Lower leg skin (tissue), 4 donors: ENCODE data around the gene EFCC1. TPM values are rescaled to one million over a fixed set of nuclear protein-coding genes. Genes with fewer than 3 reads are reported as not detected.

Experiments used
- DNase-seq, 2 donors: peaks; one replicate each; pipeline ENCODE4 v3.0.0-alpha.2; 2019; ENCODE audit warnings: low spot score in 2 of 2
- H3K4me3 ChIP-seq: fragments of 200-600 bp; sonication (generic); 2 replicates; pipeline ENCODE4 v1.5.1; 2017; ENCODE audit warnings: mild to moderate bottlenecking, low read depth; ENCODE audit not compliant: poor library complexity, severe bottlenecking
- CTCF ChIP-seq, 3 donors: fragments of 450-650 bp; IDR thresholded peaks; one replicate each; pipeline ENCODE4 v1.5.1; 2016; ENCODE audit warnings: antibody characterized with exemption in 3 of 3, mild to moderate bottlenecking in 3 of 3, moderate library complexity in 2 of 3
- POLR2A ChIP-seq, 2 donors: fragments of 450-650 bp; IDR thresholded peaks; one replicate each; pipeline ENCODE4 v1.6.1; 2016 to 2017; ENCODE audit warnings: antibody characterized with exemption in 2 of 2, mild to moderate bottlenecking in 1 of 2, moderate library complexity in 1 of 2
- WGBS, 2 donors: methylation state at CpG; one replicate each; pipeline ENCODE4 v1.1.5; 2018; 5-methylcytosine and 5-hydroxymethylcytosine counted together
- intact Hi-C: fragments of 100-400 bp; cut with DNase I; formaldehyde crosslinking; loops from one replicate; pipeline ENCODE4 v1.15.0; 2023; ENCODE audit warnings: low total_unique reads
- total RNA-seq, 4 donors: library from RNA; depleted of rRNA; stranded (reverse); fragments of >200 nt; gene quantifications; one replicate each; pipeline ENCODE4 v1.1.0, GENCODE V29; 2016

The EFCC1 gene
- total RNA-seq, 4 donors from 2014 or later, result 0.80 to 3.0 (median 2.2) TPM

- no peak overlapping the region for H3K4me3 ChIP-seq
- TF ChIP-seq POLR2A (IDR thresholded peaks at IDR 0.05) (no peak), CTCF (IDR thresholded peaks at IDR 0.05) (no peak)
- DNase-seq, result no peak
- intact Hi-C loops, result no loop called here
- WGBS, 2 donors, result 85 to 96% methylated on average over 5 to 9 of the region's 9 CpGs
Measured at GRCh38 chr3:129014793-129015345, 13.8 kb downstream of the EFCC1 start.

- DNase-seq, result no peak
- TF ChIP-seq POLR2A (IDR thresholded peaks at IDR 0.05) (no peak), CTCF (IDR thresholded peaks at IDR 0.05) (no peak)
- H3K4me3 ChIP-seq, result no peak overlapping the region
- 72 to 75% methylated on average over 19 of the region's 19 CpGs for WGBS, 2 donors
- intact Hi-C loops, result no loop called here
Measured at GRCh38 chr3:129015388-129016105, 14.4 kb downstream of the EFCC1 start.

- 51 to 52% methylated on average over 6 of the region's 6 CpGs for whole genome bisulfite sequencing, 2 donors
- intact Hi-C loops, result no loop called here
- no peak for DNase-seq
- H3K4me3 ChIP-seq, result no peak overlapping the region
- TF ChIP-seq CTCF (IDR thresholded peaks at IDR 0.05) (no peak), POLR2A (IDR thresholded peaks at IDR 0.05) (no peak)
Measured at GRCh38 chr3:129016356-129016719, 15.2 kb downstream of the EFCC1 start.

- WGBS, 2 donors, result 70 to 84% methylated on average over 14 of the region's 14 CpGs
- no peak overlapping the region for H3K4me3 ChIP-seq
- intact Hi-C loops, result no loop called here
- TF ChIP-seq CTCF (IDR thresholded peaks at IDR 0.05) (no peak), POLR2A (IDR thresholded peaks at IDR 0.05) (no peak)
- no peak for DNase-seq
Measured at GRCh38 chr3:129016720-129017483, 15.8 kb downstream of the EFCC1 start.

- no peak for TF ChIP-seq POLR2A (IDR thresholded peaks at IDR 0.05)
- no peak for TF ChIP-seq CTCF (IDR thresholded peaks at IDR 0.05)
- no peak overlapping the region for H3K4me3 ChIP-seq
- DNase-seq, result no peak
- intact Hi-C loops, result no loop called here
- 56 to 74% methylated on average over 7 of the region's 7 CpGs for WGBS, 2 donors
Measured at GRCh38 chr3:129017484-129017899, 16.4 kb downstream of the EFCC1 start.
